SK-N-MC (cell line): Measurements from ENCODE around the gene CDC25B.

ENCODE experiments used
- FOXP2 ChIP-seq: optimal IDR thresholded peaks from 2 replicates; pipeline ENCODE3; 2011; ENCODE audit warnings: mild to moderate bottlenecking, moderate library complexity; ENCODE audit not compliant: insufficient read depth; ENCODE audit errors: extremely low read length, control extremely low read depth
- POLR2AphosphoS5 ChIP-seq: IDR thresholded peaks from 2 replicates; pipeline ENCODE4 v1.6.1; 2012; ENCODE audit warnings: mild to moderate bottlenecking, low read depth, low read length, borderline replicate concordance

- TF ChIP-seq POLR2AphosphoS5: no peak; the same call in 1 of the 2 replicates
- TF ChIP-seq FOXP2: no peak
Measured at GRCh38 chr20:3820901-3821727, 25.0 kb downstream of the CDC25B start.
